Endothelial cell (in vitro differentiated cells): ENCODE data around the gene ITLN2. TPM values are rescaled to one million over a fixed set of nuclear protein-coding genes. Genes with fewer than 3 reads are reported as not detected.
A peak's percentile ranks its signal among the peaks of the same experiment; 100 is the strongest.

ENCODE experiments used
- DNase-seq: peaks from one replicate; pipeline ENCODE4 v3.0.0; 2021; ENCODE audit warnings: low spot score
- H3K27ac Mint-ChIP-seq: one replicate; pipeline ENCODE4 v1.8.0; 2021; ENCODE audit warnings: mixed read lengths, inconsistent platforms; ENCODE audit not compliant: unreplicated experiment
- H3K27me3 Mint-ChIP-seq: one replicate; pipeline ENCODE4 v1.8.0; 2021; ENCODE audit warnings: mild to moderate bottlenecking, moderate library complexity, mixed read lengths, inconsistent platforms; ENCODE audit not compliant: unreplicated experiment
- H3K36me3 Mint-ChIP-seq: one replicate; pipeline ENCODE4 v1.8.0; 2021; ENCODE audit warnings: mild to moderate bottlenecking, low read depth, mixed read lengths, inconsistent platforms; ENCODE audit not compliant: unreplicated experiment
- H3K4me1 Mint-ChIP-seq: one replicate; pipeline ENCODE4 v1.8.0; 2021; ENCODE audit warnings: mild to moderate bottlenecking, mixed read lengths, inconsistent platforms; ENCODE audit not compliant: unreplicated experiment
- H3K4me3 Mint-ChIP-seq: one replicate; pipeline ENCODE4 v1.8.0; 2021; ENCODE audit warnings: mild to moderate bottlenecking, mixed read lengths, inconsistent platforms; ENCODE audit not compliant: unreplicated experiment
- H3K9me3 Mint-ChIP-seq: one replicate; pipeline ENCODE4 v1.8.0; 2021; ENCODE audit warnings: mixed read lengths, inconsistent platforms; ENCODE audit not compliant: unreplicated experiment
- total RNA-seq: library from RNA; stranded (reverse); fragmentation: NEBNext Ultra II Directional; extraction: Animal tissue kit (Norgen Biotek cat#: 25700); gene quantifications from one replicate; pipeline ENCODE4 v1.2.1, GENCODE V29; 2021; ENCODE audit not compliant: unreplicated experiment
- TF ChIP-seq, protein P1 (sequence below): fragments of 200-600 bp; sonication (generic); IDR thresholded peaks from one replicate; pipeline ENCODE4 v1.5.0; 2021; ENCODE audit warnings: antibody characterized with exemption; ENCODE audit not compliant: unreplicated experiment

Gene ITLN2
- total RNA-seq, 1 donor from 2014 or later, result 118 TPM

- DNase-seq, result no peak
- TF ChIP-seq, protein P1, sequence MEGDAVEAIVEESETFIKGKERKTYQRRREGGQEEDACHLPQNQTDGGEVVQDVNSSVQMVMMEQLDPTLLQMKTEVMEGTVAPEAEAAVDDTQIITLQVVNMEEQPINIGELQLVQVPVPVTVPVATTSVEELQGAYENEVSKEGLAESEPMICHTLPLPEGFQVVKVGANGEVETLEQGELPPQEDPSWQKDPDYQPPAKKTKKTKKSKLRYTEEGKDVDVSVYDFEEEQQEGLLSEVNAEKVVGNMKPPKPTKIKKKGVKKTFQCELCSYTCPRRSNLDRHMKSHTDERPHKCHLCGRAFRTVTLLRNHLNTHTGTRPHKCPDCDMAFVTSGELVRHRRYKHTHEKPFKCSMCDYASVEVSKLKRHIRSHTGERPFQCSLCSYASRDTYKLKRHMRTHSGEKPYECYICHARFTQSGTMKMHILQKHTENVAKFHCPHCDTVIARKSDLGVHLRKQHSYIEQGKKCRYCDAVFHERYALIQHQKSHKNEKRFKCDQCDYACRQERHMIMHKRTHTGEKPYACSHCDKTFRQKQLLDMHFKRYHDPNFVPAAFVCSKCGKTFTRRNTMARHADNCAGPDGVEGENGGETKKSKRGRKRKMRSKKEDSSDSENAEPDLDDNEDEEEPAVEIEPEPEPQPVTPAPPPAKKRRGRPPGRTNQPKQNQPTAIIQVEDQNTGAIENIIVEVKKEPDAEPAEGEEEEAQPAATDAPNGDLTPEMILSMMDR, result no peak
- no peak overlapping the region for H3K4me3 Mint-ChIP-seq
- H3K27me3 Mint-ChIP-seq, result no peaks in the 10 kb centered on the region
- H3K36me3 Mint-ChIP-seq, result no peaks in the 10 kb centered on the region
- H3K4me1 Mint-ChIP-seq, result peaks cover 22% of the 10 kb centered on the region
- H3K27ac Mint-ChIP-seq, result no peak overlapping the region
- H3K9me3 Mint-ChIP-seq, result no peaks in the 10 kb centered on the region
Observed at GRCh38 chr1:160911925-160912324, 42.7 kb downstream of the ITLN2 start.

DNA sequence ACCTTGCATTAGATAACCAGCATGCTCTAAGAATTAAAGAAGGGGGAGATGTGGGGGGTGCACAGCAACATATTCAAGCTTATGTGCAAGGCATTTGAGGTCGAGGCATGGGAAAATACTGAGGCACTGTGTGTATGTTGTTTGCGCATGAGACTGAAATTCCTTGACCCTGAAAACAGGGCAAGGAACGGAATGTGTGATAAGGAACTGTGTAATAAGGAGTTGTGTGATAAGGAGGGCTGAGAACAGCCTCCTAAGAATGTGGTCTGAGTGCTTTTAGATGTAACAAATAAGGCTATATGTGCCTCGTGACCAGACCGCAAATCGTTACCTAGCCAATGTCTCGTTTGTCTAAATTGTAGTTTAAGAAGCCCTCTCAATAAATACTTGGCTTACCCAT, 43.2 kb downstream of the ITLN2 start:
- no peaks in the 10 kb centered on the region for H3K9me3 Mint-ChIP-seq
- H3K4me3 Mint-ChIP-seq, result no peak overlapping the region
- H3K4me1 Mint-ChIP-seq, result peaks cover 22% of the 10 kb centered on the region
- DNase-seq, result no peak
- no peak overlapping the region for H3K27ac Mint-ChIP-seq
- H3K27me3 Mint-ChIP-seq, result no peaks in the 10 kb centered on the region
- H3K36me3 Mint-ChIP-seq, result no peaks in the 10 kb centered on the region
- TF ChIP-seq, protein P1, result no peak

GRCh38 chr1:160910170-160910750, 44.3 kb downstream of the ITLN2 start:
- no peak overlapping the region for H3K4me3 Mint-ChIP-seq
- no peaks in the 10 kb centered on the region for H3K9me3 Mint-ChIP-seq
- H3K27me3 Mint-ChIP-seq, result no peaks in the 10 kb centered on the region
- peaks cover 32% of the 10 kb centered on the region for H3K4me1 Mint-ChIP-seq
- TF ChIP-seq, protein P1, result no peak
- H3K27ac Mint-ChIP-seq, result no peak overlapping the region
- DNase-seq, result no peak
- no peaks in the 10 kb centered on the region for H3K36me3 Mint-ChIP-seq

DNA sequence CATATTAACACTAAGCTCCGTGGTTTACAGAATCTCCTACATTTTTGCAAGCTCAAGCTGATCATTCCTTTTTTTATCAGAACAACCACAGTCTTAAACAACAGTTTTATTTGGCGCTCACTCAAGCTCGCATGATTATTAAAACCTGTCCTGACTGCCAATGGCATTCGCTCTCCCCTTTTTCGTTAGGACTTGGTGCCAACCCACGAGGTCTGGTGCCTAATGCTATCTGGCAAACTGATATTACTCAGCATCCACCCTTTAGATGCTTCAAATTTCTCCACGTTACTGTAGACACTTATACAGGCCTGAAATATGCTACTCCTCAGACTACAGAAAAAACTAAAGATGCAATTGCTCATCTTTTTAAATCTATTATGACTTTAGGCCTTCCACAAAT, 46.6 kb downstream of the ITLN2 start:
- Mint-ChIP-seq H3K4me3 (no peak overlapping the region), H3K27me3 (no peaks in the 10 kb centered on the region), H3K36me3 (no peaks in the 10 kb centered on the region), H3K9me3 (no peaks in the 10 kb centered on the region), H3K4me1 (peaks cover 19% of the 10 kb centered on the region), H3K27ac (peak overlapping the region; percentile 59)
- no peak for DNase-seq
- TF ChIP-seq, protein P1, result no peak

DNA sequence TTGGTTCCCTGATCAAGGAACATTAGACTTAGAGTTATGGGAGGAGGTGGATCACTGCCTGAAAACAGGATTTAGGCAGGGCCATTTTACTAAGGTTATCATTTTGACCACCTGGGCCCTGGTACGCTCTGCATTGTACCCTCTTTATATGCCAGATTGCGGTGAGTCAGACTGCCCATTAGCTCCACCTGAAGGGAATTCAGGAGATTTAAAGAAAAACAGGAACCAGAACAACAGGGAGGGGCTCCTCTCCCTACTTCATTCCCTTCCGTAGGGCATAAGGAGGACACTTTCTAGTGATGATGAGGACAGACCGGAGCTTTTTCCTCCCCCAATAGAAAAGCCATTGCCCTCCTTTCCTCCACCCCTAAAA, 49.0 kb downstream of the ITLN2 start:
- TF ChIP-seq, protein P1, result no peak
- Mint-ChIP-seq H3K9me3 (no peaks in the 10 kb centered on the region), H3K27ac (no peak overlapping the region), H3K4me1 (peaks cover 12% of the 10 kb centered on the region), H3K36me3 (no peaks in the 10 kb centered on the region), H3K27me3 (no peaks in the 10 kb centered on the region), H3K4me3 (no peak overlapping the region)
- no peak for DNase-seq
